BJ (cell line): Measurements from ENCODE around the gene SPRR2G. TPM values are rescaled to one million over a fixed set of nuclear protein-coding genes. Genes with fewer than 3 reads are reported as not detected.

ENCODE experiments used
- CTCF ChIA-PET: fragments of 350-600 bp; formaldehyde crosslinking; extraction: SDS; loops from one replicate; lab custom pipeline; 2021; ENCODE audit warnings: antibody characterized with exemption, inconsistent platforms; lab: Yijun Ruan, JAX
- POLR2A ChIA-PET: fragments of 300-600 bp; sonication (Branson Sonifier 250); formaldehyde crosslinking; extraction: SDS; loops from one replicate; lab custom pipeline; 2021; ENCODE audit warnings: antibody characterized with exemption; lab: Charles Lee
- DNase-seq: peaks from one replicate; pipeline ENCODE4 v3.0.0-alpha.2; 2011; ENCODE audit warnings: low read depth
- H3K27me3 ChIP-seq: 2 replicates; pipeline ENCODE4 v1.6.0; 2011; ENCODE audit warnings: low read length; ENCODE audit not compliant: control insufficient read depth, insufficient read depth
- H3K36me3 ChIP-seq: 2 replicates; pipeline ENCODE4 v1.5.1; 2011; ENCODE audit warnings: low read length; ENCODE audit not compliant: control insufficient read depth, insufficient read depth
- H3K4me3 ChIP-seq: 2 replicates; pipeline ENCODE4 v1.5.1; 2011; ENCODE audit warnings: low read depth, mild to moderate bottlenecking, control low read depth, low read length
- polyA plus RNA-seq: library from polyadenylated mRNA; depleted of rRNA; stranded (reverse); fragments of >200 nt; gene quantifications from 2 replicates; pipeline ENCODE4 v1.2.3, GENCODE V29; 2011
- TF ChIP-seq, protein P1 (sequence below): IDR thresholded peaks from 2 replicates; pipeline ENCODE4 v1.5.1; 2011; ENCODE audit warnings: low read depth, mild to moderate bottlenecking, control low read depth, inconsistent platforms, low read length, moderate library complexity; ENCODE audit not compliant: insufficient read depth

The SPRR2G gene
- polyA plus RNA-seq, 1 experiment = not detected

DNA sequence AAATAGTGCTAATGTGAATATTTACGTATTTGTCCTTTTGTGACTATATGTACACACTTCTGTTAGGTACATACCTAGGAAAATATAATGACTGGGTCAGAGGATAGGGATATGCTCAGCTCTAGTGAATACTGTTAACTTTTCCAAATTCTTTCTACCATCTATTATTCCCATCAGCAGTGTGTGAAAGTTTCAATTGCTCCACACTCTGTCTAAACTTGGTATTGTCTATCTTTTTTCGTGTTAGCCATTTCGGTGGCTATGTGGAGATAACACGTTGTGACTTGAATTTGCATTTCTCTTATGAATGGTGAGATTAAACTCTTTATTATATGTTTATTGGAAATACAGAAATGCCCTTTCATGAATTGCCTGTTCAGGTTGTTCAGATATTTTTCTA lies 29.9 kb upstream of the SPRR2G start:
- no peaks in the 10 kb centered on the region for H3K27me3 ChIP-seq
- no peak overlapping the region for H3K4me3 ChIP-seq
- no peaks in the 10 kb centered on the region for H3K36me3 ChIP-seq
- DNase-seq = no peak
- TF ChIP-seq, protein P1, sequence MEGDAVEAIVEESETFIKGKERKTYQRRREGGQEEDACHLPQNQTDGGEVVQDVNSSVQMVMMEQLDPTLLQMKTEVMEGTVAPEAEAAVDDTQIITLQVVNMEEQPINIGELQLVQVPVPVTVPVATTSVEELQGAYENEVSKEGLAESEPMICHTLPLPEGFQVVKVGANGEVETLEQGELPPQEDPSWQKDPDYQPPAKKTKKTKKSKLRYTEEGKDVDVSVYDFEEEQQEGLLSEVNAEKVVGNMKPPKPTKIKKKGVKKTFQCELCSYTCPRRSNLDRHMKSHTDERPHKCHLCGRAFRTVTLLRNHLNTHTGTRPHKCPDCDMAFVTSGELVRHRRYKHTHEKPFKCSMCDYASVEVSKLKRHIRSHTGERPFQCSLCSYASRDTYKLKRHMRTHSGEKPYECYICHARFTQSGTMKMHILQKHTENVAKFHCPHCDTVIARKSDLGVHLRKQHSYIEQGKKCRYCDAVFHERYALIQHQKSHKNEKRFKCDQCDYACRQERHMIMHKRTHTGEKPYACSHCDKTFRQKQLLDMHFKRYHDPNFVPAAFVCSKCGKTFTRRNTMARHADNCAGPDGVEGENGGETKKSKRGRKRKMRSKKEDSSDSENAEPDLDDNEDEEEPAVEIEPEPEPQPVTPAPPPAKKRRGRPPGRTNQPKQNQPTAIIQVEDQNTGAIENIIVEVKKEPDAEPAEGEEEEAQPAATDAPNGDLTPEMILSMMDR = no peak
- ChIA-PET POLR2A (no interaction called here), CTCF (no interaction called here)

DNA sequence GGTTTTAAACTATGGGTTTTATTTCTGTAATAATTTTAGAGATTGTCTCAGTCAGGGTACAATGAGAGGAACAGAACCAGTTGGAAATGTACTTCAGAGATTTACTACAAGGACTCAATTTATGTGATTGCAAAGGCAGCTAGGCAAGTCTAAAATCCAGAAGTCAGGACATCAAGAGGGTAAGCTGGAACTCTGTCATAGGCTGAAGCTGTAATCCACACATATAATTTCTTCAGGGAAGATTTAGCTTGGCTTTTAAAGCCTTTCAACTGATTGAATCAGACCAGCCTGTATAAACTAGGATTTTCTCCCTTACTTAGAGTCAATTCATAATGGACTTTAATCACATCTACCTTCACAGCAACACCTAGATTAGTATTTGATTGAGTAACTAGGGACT lies 28.2 kb upstream of the SPRR2G start:
- ChIA-PET POLR2A (no interaction called here), CTCF (no interaction called here)
- TF ChIP-seq, protein P1 = no peak
- Histone ChIP-seq H3K27me3 (no peaks in the 10 kb centered on the region; the same call in 1 of the 2 replicates), H3K36me3 (no peaks in the 10 kb centered on the region), H3K4me3 (no peak overlapping the region)
- no peak for DNase-seq

DNA sequence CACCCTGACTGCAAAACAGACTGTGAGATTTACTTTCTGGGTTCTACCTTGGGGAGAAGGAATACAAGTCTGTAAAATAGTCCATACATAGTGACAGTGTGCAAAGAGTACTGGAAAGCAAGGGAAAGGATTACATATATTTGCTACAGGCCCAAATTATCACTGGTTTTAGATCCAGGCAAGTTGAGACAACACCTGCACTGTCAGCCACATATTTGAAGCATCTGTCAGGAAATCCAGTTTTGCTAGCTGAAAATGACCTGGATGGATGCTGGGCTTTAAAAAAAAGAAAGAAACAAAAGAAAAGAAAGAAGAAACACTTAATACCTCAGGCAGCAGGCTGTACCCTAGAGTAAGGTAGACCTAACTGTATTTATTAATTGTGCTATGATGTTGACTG lies 23.9 kb upstream of the SPRR2G start:
- POLR2A ChIA-PET = no interaction called here
- TF ChIP-seq, protein P1 = no peak
- Histone ChIP-seq H3K36me3 (no peaks in the 10 kb centered on the region), H3K27me3 (no peaks in the 10 kb centered on the region; the same call in 1 of the 2 replicates), H3K4me3 (no peak overlapping the region)
- CTCF ChIA-PET = no interaction called here
- DNase-seq = no peak

DNA sequence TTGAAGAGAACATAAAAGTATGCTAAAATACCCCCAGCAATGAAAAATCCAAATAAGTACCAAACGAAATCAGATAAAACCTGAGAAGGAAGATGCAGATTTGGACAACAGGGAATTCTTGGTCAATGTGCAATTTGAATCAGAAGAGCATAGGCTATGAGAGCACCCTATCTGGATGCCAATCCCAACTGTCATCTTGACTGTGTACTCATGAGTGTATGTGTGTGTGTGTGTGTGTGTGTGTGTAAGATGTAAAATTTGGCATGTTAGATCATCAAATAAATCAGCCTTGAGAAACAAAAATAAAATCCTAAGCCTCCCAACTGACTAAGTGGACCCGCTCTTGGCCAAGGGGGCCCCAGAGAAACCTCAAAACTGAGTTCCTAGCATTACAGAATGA lies 18.0 kb upstream of the SPRR2G start:
- TF ChIP-seq, protein P1 = no peak
- Histone ChIP-seq H3K36me3 (no peaks in the 10 kb centered on the region), H3K4me3 (no peak overlapping the region), H3K27me3 (no peaks in the 10 kb centered on the region)
- POLR2A ChIA-PET = no interaction called here
- CTCF ChIA-PET = no interaction called here
- DNase-seq = no peak

DNA sequence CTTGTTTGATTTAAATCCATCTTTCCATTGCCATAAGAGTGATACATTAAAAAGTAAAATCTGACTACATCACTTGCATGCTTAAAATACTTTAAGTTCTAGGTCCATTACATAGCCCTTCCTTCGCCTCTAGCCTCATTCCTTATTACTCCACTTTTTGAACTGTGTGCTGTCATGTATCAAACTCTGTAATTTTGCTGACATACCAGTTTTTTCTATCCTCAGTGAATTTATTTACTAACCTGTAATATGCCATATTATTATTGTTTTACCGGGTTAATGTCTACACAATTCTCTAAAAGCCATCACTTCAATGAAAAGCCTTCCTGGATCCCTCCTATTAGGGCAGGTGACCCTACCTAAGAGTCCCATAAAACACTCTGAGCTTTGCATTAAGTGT lies 4.9 kb upstream of the SPRR2G start:
- H3K4me3 ChIP-seq = no peak overlapping the region
- POLR2A ChIA-PET = no interaction called here
- TF ChIP-seq, protein P1 = no peak
- DNase-seq = no peak
- CTCF ChIA-PET = no interaction called here
- H3K36me3 ChIP-seq = no peaks in the 10 kb centered on the region
- no peaks in the 10 kb centered on the region for H3K27me3 ChIP-seq
